CD4-positive, alpha-beta T cell treated with Interleukin-15 for 1 hour (primary cell): Measurements from ENCODE around the gene MCM10.

ENCODE experiments used
- DNase-seq: peaks from one replicate; pipeline ENCODE4 v3.0.0-alpha.2; 2020

MCM10 gene

DNA sequence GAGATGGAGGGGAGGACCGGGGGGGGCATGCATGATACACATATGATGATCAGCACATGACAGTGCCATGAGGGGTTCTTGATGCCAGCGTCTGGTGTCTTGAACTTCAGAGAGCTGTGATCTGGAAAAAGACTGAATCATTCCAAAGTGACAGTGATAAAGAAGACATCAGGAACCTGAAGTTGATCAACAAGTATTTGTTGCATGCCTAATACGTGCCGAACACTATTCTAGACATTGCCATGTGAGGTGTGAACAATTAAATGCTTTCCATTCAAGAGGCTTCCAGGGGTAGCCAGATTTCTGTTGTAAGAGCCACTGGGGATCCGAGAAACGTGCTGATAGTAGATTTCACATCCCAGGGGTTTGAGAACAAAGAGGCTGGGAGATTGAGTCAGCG is 6.2 kb downstream of the MCM10 start:
- no peak for DNase-seq

GRCh38 chr10:13168781-13169180 is 7.4 kb downstream of the MCM10 start:
- no peak for DNase-seq

- no peak for DNase-seq
Measured at GRCh38 chr10:13173616-13174015, 12.3 kb downstream of the MCM10 start.

DNA sequence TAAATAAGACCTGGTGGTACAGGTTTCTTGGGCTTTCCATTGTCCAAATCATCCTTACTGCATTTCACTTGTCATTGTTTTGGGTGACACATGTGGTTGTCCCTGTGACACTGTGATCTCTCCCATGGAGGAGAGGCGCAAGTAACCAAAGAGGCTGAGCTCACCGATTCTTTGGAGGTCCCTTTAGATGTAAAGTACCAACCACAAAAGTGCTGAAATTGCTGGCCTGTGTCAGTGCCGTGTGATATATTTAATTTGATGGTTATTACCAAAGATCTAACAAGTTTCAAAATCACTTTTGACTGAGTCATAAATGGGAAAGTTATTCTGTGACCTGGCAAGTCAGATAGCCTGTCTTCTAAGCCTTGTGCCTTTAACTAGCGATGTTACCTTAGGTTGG is 19.4 kb downstream of the MCM10 start:
- DNase-seq: no peak

- DNase-seq: no peak
Measured at GRCh38 chr10:13182424-13182823, 21.1 kb downstream of the MCM10 start.

DNA sequence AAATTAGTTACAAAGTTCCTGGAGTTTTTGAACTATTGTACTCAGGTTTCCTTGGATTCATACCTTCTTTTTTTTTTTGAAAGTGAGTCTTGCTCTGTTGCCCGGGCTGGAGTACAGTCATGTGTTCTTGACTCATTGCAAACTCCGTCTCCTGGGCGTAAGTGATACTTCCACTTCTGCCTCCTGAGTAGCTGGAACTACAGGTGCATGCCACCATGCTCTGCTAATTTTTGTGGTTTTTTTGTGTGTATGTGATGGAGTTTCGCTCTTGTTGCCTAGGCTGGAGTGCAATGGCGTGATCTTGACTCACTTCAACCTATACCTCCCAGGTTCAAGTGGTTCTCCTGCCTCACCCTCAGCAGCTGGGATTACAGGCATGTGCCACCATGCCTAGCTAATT is 22.3 kb downstream of the MCM10 start:
- no peak for DNase-seq

DNA sequence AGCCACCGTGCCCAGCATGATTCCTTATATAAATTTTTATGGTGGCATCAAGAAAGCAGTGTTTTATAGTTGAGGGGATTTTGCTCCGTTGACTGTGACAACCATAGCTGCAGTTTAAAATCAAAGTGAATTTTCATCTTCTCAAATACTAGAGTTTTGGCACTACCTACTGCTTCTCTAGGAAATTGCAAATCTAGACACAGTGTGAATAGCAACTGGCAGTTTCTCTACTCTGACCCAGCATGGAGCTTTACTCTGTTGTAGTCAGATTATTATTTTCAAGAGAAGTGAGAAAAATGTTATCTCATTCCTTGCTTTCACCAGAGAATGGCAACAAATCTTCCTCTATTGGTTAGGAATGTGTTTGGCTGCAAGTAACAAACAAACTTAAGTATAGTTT is 22.9 kb downstream of the MCM10 start:
- DNase-seq: no peak

DNA sequence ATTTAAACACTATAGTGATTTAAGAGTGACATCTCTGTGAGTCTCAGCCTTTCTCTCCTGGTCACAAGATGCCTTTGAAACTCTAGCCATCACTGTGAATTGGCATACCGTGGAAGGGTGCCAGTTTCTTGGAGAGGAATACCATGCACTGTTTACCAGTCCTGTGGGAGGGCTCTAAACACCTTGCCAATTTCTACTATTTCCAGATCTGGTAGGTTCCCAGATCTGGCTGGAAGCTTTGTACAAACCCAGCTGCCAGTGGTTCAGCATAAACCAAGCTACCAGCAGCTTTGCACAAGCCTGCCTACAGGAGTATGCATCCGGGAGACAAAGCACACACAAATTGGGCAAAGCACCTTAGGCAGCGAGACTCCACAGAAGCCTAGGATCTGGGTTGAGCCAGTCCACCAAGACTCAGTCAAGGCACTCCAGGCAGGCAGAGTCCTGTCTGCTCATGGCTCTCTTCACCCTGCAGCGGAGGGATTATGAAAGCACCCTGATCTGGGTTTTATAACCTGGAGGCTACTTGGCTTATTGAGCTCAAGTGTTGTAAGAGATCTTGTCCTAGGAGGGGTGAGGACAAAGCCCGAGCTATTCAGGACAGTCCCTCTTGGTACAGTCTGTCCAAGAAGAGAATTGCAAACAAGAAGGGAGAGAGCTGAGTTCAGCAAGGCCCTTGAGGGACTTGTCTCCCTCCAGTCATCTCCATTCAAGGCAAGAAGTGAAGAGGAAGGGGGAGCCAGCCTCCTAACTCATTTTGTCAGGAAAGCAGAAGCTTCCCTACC is 23.6 kb downstream of the MCM10 start:
- DNase-seq: no peak

- DNase-seq: no peak
Measured at GRCh38 chr10:13187135-13187534, 25.8 kb downstream of the MCM10 start.

GRCh38 chr10:13188593-13188992 is 27.2 kb downstream of the MCM10 start:
- DNase-seq: no peak

DNA sequence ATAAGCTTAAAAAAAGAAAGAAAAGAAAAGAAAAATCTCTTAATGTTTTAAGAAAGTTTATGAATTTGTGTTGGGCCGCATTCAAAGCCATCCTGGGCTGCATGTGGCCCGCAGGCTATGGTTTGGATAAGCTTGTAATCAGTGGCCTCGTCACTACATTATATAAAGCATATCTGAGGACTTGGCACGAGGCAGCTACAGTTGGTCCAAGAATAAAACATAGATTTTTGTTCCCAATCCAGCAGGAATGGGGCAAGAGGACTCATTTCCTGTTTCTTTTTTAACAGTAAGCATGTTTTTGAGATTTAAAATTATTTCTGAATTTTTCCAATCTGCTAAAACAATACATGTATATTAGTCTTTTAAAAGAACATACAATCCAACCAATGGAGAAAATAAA is 28.6 kb downstream of the MCM10 start:
- DNase-seq: no peak

DNA sequence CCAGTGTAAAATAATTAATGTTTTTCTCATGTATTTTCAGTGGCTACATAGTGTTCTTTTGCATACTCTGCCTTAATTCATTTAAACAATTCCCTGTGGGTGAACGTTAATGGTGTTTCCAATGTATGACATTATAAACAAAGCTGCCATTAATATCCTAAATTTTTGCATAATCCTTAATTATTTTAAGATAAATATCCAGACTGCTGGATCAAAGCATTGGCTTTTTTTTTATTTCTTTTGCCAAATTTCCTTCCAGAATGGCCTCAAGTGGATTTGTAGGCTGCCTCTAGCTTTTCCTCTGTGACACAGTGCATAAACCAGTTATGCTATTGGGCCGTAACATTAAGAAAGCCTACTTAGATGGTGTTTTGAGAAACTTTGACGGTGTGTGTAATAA is 29.5 kb downstream of the MCM10 start:
- no peak for DNase-seq

DNA sequence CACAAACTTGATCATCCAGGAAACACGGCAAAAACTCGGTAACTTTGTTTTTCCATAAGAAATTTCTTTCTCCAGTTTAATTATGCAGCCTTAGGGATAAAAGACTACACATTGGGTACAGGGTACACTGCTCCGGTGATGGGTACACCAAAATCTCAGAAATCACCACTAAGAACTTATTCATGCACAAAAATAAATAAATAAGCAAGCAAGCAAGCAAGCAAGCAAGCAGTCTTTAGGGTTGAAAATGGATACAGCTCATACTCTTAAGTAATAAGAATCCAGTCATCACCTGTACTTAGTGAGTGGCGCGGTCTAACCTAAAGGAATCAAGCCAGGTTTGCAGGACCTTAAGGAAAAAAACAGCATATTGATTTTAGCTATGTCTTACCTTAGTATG is 30.0 kb downstream of the MCM10 start:
- no peak for DNase-seq

GRCh38 chr10:13193637-13194036 is 32.3 kb downstream of the MCM10 start:
- no peak for DNase-seq

GRCh38 chr10:13195016-13195415 is 33.7 kb downstream of the MCM10 start:
- no peak for DNase-seq

- no peak for DNase-seq
Measured at GRCh38 chr10:13201132-13201531, 39.8 kb downstream of the MCM10 start.

GRCh38 chr10:13206091-13206490 is 44.7 kb downstream of the MCM10 start:
- DNase-seq: no peak

DNA sequence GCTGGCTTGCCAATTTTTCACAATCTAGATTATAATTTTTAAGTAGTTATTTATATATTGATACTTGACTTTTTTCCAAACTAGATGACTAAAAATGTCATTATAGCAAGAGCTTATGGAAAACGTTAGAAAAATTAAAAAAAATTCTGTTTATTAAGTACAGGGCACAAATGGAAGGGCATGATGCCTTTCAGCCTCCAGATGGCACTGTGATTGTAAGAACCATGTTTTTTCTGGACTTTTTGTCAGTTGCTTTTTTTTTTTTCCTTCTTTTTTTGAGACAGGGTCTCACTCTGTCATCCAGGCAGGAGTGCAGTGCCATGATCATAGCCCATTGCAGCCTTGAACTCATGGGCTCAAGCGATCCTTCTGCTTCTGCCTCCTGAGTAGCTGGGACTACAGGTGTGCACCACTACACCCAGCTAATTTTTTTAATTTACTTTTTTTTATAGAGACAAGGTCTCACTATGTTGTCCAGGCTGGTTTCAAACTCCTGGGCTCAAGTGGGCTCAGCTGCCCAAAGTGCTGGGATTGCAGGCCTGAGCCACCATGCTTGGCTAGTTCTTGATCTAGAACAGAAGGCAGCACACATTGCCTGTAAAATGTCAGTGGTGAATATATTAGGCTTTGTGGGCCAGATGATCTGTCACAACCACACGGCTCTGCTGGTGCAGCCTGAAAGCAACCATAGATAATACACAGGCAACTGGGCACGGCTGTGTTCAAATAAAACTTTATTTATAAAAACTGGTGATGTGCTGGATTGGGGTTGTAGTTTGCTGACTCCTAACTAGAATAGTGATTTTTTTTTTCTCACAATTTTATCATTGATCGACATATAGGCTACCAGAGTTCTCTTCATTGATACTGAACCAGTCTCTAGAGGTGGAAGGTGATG is 45.4 kb downstream of the MCM10 start:
- no peak for DNase-seq

DNA sequence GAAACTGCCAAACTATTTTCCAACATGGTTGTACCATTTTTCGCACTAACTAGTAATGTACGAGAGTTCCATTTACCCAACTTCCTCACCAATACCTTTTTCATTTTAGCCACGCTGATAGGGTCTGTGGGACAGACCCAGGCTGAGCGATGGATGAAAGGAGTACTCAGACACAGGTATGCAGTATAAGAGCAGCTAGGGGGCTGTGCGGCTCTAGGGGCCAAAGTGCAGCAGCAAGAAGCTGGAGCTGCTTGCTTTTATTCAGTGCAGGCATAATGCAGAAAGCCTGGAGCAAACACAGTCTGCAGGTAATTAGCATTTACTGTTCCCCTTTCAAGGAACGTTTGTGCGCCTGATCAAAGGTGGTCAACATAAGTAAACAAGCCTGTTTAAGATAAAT is 51.8 kb downstream of the MCM10 start:
- DNase-seq: no peak

- no peak for DNase-seq
Measured at GRCh38 chr10:13218878-13219277, 57.5 kb downstream of the MCM10 start.

GRCh38 chr10:13219685-13220670 is 58.6 kb downstream of the MCM10 start:
- no peak for DNase-seq

GRCh38 chr10:13221572-13221971 is 60.2 kb downstream of the MCM10 start:
- DNase-seq: no peak

DNA sequence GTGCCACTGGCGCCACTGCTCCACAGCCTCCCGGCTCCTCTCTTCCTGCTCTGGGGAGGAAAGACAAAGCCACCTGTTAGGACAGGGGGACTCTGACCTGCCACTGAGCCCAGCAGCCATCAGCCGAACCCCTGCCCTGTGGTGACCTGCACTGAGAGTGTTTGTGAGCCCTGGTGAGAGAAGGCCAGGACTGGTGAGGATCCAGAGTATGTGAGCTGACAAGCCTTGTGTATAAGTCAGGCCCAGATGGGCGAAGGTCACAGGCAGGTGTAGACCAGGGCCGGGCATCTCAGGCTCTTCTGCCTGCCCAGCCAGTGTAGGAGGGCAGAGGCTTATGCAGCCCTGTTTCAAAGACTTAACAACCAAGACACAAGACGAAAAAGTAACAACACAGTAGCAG is 60.8 kb downstream of the MCM10 start:
- DNase-seq: no peak
